Sigmoid colon (tissue), 7 donors: ENCODE results near the gene PRKG1. TPM values are rescaled to one million over a fixed set of nuclear protein-coding genes. Genes with fewer than 3 reads are reported as not detected.

Source experiments
- DNase-seq: peaks from one replicate; pipeline ENCODE4 v3.0.0-alpha.2; 2019
- H3K27ac ChIP-seq, 4 donors: fragments of 200-600 bp; sonication (generic); one replicate each; pipeline ENCODE4 v1.5.1; 2016 to 2019; ENCODE audit warnings: mild to moderate bottlenecking in 1 of 4
- H3K27me3 ChIP-seq, 3 donors: fragments of 200-600 bp; sonication (generic); one replicate each; pipeline ENCODE4 v1.5.1; 2019; ENCODE audit warnings: mild to moderate bottlenecking in 1 of 3
- H3K36me3 ChIP-seq, 4 donors: fragments of 200-600 bp; sonication (generic); one replicate each; pipeline ENCODE4 v1.5.1; 2016 to 2019
- H3K4me1 ChIP-seq, 4 donors: fragments of 200-600 bp; sonication (generic); one replicate each; pipeline ENCODE4 v1.5.1; 2017 to 2019
- H3K4me3 ChIP-seq, 4 donors: fragments of 200-600 bp; sonication (generic); one replicate each; pipeline ENCODE4 v1.5.1; 2017 to 2019; ENCODE audit warnings: mild to moderate bottlenecking in 2 of 4, moderate library complexity in 1 of 4
- H3K9me3 ChIP-seq, 4 donors: fragments of 200-600 bp in 3 of 4; sonication (generic) in 3 of 4; one replicate each; pipeline versions ENCODE4 v1.5.1 to v1.6.1; 2013 to 2019
- EP300 ChIP-seq, 4 donors: sonication (generic); formaldehyde crosslinking; IDR thresholded peaks; one replicate each; pipeline ENCODE4 v1.6.1; 2017; ENCODE audit warnings: antibody characterized with exemption in 4 of 4
- POLR2A ChIP-seq, 2 donors: fragments of 450-650 bp; IDR thresholded peaks; one replicate each; pipeline ENCODE4 v1.6.1; 2016; ENCODE audit warnings: antibody characterized with exemption in 2 of 2, mild to moderate bottlenecking in 2 of 2, moderate library complexity in 2 of 2
- POLR2AphosphoS5 ChIP-seq, 4 donors: sonication (generic); formaldehyde crosslinking; IDR thresholded peaks; one replicate each; pipeline ENCODE4 v1.6.1; 2017; ENCODE audit warnings: antibody characterized with exemption in 4 of 4
- WGBS, 2 donors: extraction: QIAGEN DNeasy Blood & Tissue Kit; methylation state at CpG; one replicate each; pipeline ENCODE4 v1.1.7; 2013; 5-methylcytosine and 5-hydroxymethylcytosine counted together
- intact Hi-C: fragments of 100-400 bp; cut with DNase I; formaldehyde crosslinking; loops from one replicate; pipeline ENCODE4 v1.15.1; 2023
- polyA plus RNA-seq, 3 donors: library from polyadenylated mRNA; stranded (reverse); fragments of 200-250 nt; gene quantifications; one replicate each; pipeline ENCODE4 v1.2.3, GENCODE V29; 2013
- total RNA-seq, 4 donors: library from RNA; depleted of rRNA; stranded (reverse); fragments of >200 nt; gene quantifications; one replicate each; pipeline ENCODE4 v1.1.0, GENCODE V29; 2016
- TF ChIP-seq, protein P1 (sequence below), 4 experiments: fragments of 450-650 bp in 3 of 4; fragments of 200-600 bp in 1 of 4; IDR thresholded peaks; one replicate each; pipeline ENCODE4 v1.5.1; 2016 to 2019; ENCODE audit warnings: antibody characterized with exemption in 4 of 4, mild to moderate bottlenecking in 3 of 4, moderate library complexity in 2 of 4
- donor health status: healthy with polysubstance abuse.
- donor health status: Bipolar disorder and iron deficiency.
- donor health status: healthy.

PRKG1 gene
- total and polyA plus RNA-seq, 7 donors, result 3.7 to 92.9 (median 60.2) TPM

- WGBS, 2 donors, result 93 to 96% methylated on average over 5 of the region's 5 CpGs
- Histone ChIP-seq H3K9me3 (no peaks in the 10 kb centered on the region), H3K27ac (no peak overlapping the region), H3K4me1 (peaks cover 0 to 8% (median 2%) of the 10 kb centered on the region in 4 donors), H3K27me3 (no peaks in the 10 kb centered on the region), H3K36me3 (no peaks in the 10 kb centered on the region), H3K4me3 (no peak overlapping the region)
- DNase-seq, result no peak
- intact Hi-C loops, result no loop called here
- TF ChIP-seq POLR2A (IDR thresholded peaks at IDR 0.05) (no peak), POLR2AphosphoS5 (IDR thresholded peaks at IDR 0.05) (no peak), EP300 (IDR thresholded peaks at IDR 0.05) (no peak)
- TF ChIP-seq, protein P1, sequence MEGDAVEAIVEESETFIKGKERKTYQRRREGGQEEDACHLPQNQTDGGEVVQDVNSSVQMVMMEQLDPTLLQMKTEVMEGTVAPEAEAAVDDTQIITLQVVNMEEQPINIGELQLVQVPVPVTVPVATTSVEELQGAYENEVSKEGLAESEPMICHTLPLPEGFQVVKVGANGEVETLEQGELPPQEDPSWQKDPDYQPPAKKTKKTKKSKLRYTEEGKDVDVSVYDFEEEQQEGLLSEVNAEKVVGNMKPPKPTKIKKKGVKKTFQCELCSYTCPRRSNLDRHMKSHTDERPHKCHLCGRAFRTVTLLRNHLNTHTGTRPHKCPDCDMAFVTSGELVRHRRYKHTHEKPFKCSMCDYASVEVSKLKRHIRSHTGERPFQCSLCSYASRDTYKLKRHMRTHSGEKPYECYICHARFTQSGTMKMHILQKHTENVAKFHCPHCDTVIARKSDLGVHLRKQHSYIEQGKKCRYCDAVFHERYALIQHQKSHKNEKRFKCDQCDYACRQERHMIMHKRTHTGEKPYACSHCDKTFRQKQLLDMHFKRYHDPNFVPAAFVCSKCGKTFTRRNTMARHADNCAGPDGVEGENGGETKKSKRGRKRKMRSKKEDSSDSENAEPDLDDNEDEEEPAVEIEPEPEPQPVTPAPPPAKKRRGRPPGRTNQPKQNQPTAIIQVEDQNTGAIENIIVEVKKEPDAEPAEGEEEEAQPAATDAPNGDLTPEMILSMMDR (IDR thresholded peaks at IDR 0.05), result no peak
These were observed 294.7 kb downstream of the PRKG1 start for GRCh38 chr10:51368943-51369342.

DNA sequence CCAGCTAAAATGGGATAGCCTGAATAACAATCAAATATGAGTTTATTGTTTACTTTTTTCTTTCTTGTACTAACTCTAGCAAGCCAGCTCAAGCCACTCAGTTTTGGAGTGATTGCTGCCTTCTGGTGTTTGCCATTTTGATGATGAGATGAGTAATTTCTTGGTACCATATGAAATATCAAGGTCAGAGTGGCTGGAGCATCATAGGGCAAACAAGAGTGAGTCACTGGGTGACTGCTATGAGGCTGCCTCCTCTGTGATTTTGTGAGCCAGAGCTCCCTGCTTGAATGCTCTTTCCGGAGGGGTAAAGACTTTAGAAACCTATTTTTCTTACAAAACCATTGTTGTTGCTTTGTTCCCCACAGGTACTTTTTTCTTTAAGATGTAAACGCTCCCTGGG lies 295.6 kb downstream of the PRKG1 start:
- Histone ChIP-seq H3K9me3 (no peaks in the 10 kb centered on the region), H3K27me3 (no peaks in the 10 kb centered on the region), H3K4me1 (peaks cover 0 to 4% (median 2%) of the 10 kb centered on the region in 4 donors), H3K4me3 (no peak overlapping the region), H3K27ac (no peak overlapping the region), H3K36me3 (no peaks in the 10 kb centered on the region)
- WGBS, 2 donors, result 86 to 93% methylated on average over 2 of the region's 2 CpGs
- intact Hi-C loops, result no loop called here
- DNase-seq, result no peak
- no peak for TF ChIP-seq EP300 (IDR thresholded peaks at IDR 0.05)
- TF ChIP-seq POLR2A (IDR thresholded peaks at IDR 0.05), result no peak
- TF ChIP-seq, protein P1 (IDR thresholded peaks at IDR 0.05), result no peak
- no peak for TF ChIP-seq POLR2AphosphoS5 (IDR thresholded peaks at IDR 0.05)

DNA sequence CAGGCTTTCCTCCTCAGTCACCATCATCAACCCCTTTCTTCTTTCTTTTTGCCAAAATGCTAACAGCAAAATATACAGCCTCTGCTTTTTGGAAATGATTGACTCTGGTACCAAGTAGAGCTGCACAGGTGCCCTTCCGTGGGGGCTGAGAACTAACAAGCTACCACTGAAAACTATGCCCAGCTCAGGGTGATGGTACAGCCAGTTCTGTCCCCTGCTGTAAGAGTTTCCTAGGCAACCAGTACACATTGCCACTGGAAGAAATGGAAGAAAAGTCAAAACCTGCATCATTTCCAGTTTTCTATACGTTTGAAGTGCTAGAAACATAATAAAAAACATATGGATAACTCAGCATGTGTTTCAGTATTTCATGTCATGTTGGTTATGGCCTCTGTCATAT lies 297.5 kb downstream of the PRKG1 start:
- Histone ChIP-seq H3K4me3 (no peak overlapping the region), H3K27me3 (no peaks in the 10 kb centered on the region), H3K36me3 (no peaks in the 10 kb centered on the region), H3K27ac (no peak overlapping the region), H3K4me1 (peaks cover 0 to 4% (median 0%) of the 10 kb centered on the region in 4 donors), H3K9me3 (no peaks in the 10 kb centered on the region)
- TF ChIP-seq POLR2AphosphoS5 (IDR thresholded peaks at IDR 0.05) (no peak), EP300 (IDR thresholded peaks at IDR 0.05) (no peak), POLR2A (IDR thresholded peaks at IDR 0.05) (no peak)
- TF ChIP-seq, protein P1 (IDR thresholded peaks at IDR 0.05), result no peak
- intact Hi-C loops, result no loop called here
- 66 to 70% methylated on average over 2 of the region's 2 CpGs for WGBS, 2 donors
- DNase-seq, result no peak

DNA sequence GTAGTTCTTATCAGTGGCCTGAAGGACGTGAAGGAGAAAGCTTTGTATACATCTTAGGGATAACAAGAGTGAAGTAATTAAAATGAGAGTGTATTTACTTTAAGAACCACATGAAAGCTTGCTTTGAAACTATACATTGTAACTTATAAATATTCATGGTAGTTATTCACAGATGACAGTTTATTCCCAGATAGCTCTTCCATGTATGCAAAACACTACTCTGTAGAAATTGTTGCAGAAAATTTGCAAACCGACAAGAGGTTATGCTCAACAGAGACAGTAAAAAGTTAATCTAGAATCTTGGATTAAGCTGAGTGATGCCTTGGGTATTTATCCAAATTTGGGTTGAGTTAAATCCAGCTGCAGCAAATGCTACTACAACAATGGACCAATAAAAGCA lies 301.5 kb downstream of the PRKG1 start:
- WGBS, 2 donors, result 60 to 73% methylated on average over 2 of the region's 2 CpGs
- TF ChIP-seq POLR2AphosphoS5 (IDR thresholded peaks at IDR 0.05), result no peak
- no peak for TF ChIP-seq POLR2A (IDR thresholded peaks at IDR 0.05)
- TF ChIP-seq EP300 (IDR thresholded peaks at IDR 0.05), result no peak
- TF ChIP-seq, protein P1 (IDR thresholded peaks at IDR 0.05), result no peak
- no peaks in the 10 kb centered on the region for H3K9me3 ChIP-seq
- H3K4me1 ChIP-seq, result peaks cover 0 to 13% (median 0%) of the 10 kb centered on the region in 4 donors
- no peak for DNase-seq
- no peak overlapping the region for H3K4me3 ChIP-seq
- H3K27ac ChIP-seq, result no peak overlapping the region
- intact Hi-C loops, result no loop called here
- no peaks in the 10 kb centered on the region for H3K27me3 ChIP-seq
- H3K36me3 ChIP-seq, result no peaks in the 10 kb centered on the region
